BLaER1 (cell line): ENCODE results near the gene MZB1.
A peak's percentile ranks its signal among the peaks of the same experiment; 100 is the strongest.
"Not testable (repeated sequence)": the region's sequence is repeated elsewhere in the genome, so short reads cannot be mapped to it uniquely, and the experiment has no call there.

Experiments used
- H3K27ac ChIP-seq: shearing (Covaris generic); formaldehyde crosslinking; 2 replicates; pipeline ENCODE4 v1.8.1; 2022
- H3K27me3 ChIP-seq: shearing (Covaris generic); formaldehyde crosslinking; 2 replicates; pipeline ENCODE4 v1.8.1; 2022
- H3K36me3 ChIP-seq: shearing (Covaris generic); formaldehyde crosslinking; 2 replicates; pipeline ENCODE4 v1.8.1; 2022
- H3K4me1 ChIP-seq: shearing (Covaris generic); formaldehyde crosslinking; 2 replicates; pipeline ENCODE4 v1.8.1; 2022
- H3K4me2 ChIP-seq: shearing (Covaris generic); formaldehyde crosslinking; 2 replicates; pipeline ENCODE4 v1.8.1; 2022
- H3K4me3 ChIP-seq: shearing (Covaris generic); formaldehyde crosslinking; 2 replicates; pipeline ENCODE4 v1.8.1; 2022
- H3K9ac ChIP-seq: shearing (Covaris generic); formaldehyde crosslinking; 2 replicates; pipeline ENCODE4 v1.8.1; 2022
- H3K9me3 ChIP-seq: shearing (Covaris generic); formaldehyde crosslinking; 2 replicates; pipeline ENCODE4 v1.8.1; 2022
- H4K20me1 ChIP-seq: shearing (Covaris generic); formaldehyde crosslinking; 2 replicates; pipeline ENCODE4 v1.8.1; 2022
- Cebpa-rat ChIP-seq: shearing (Covaris generic); IDR thresholded peaks from 2 replicates; pipeline ENCODE4 v1.8.1; 2022

The MZB1 gene

DNA sequence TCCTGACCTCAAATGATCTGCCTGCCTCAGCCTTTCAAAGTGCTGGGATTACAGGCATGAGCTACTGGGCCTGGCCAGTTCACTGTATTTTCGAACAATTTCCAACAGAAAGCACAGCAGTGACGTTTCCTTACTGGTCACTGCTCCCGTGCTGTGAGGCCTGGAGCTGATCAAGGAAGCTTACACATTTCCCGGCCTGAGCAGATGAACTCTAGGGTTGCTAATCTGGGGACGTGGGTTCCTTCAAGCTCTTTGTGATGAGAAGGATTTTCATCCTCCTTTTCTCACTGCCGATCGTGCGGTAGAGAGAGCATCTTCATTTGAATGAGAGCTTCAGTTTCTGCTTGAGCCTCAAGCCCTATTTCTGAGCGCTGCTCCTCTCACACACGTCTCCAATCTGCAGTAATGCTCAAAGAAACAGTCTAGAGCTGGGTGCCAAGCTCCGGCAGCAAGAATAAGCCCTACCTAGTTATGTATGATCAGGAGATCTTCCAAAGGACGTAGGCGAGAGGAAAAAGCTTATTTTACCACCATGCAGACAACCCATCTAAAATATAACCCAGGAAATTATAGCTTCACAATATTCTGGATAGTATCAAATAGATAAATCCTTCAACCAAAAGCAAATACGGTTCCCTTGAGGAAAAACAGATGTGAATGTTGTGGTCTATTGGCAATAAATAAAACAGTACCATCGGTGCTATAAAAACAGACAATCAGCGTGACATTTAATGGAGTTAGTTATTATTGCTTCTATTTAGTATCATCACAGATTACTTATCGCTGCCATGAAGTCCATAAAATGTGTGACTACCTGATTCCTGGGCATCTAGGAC, 21.5 kb upstream of the MZB1 start:
- Histone ChIP-seq H3K9ac (no peak overlapping the region; the same call in 1 of the 2 replicates), H4K20me1 (no peaks in the 10 kb centered on the region), H3K36me3 (0 out of 2 replicates have a peak, but pooled peaks cover 13% of the 10 kb centered on the region), H3K4me1 (peaks cover 73% of the 10 kb centered on the region), H3K9me3 (no peaks in the 10 kb centered on the region), H3K27ac (no peak overlapping the region), H3K4me2 (no peak overlapping the region), H3K27me3 (no peaks in the 10 kb centered on the region), H3K4me3 (no peak overlapping the region)
- no peak for TF ChIP-seq Cebpa-rat

DNA sequence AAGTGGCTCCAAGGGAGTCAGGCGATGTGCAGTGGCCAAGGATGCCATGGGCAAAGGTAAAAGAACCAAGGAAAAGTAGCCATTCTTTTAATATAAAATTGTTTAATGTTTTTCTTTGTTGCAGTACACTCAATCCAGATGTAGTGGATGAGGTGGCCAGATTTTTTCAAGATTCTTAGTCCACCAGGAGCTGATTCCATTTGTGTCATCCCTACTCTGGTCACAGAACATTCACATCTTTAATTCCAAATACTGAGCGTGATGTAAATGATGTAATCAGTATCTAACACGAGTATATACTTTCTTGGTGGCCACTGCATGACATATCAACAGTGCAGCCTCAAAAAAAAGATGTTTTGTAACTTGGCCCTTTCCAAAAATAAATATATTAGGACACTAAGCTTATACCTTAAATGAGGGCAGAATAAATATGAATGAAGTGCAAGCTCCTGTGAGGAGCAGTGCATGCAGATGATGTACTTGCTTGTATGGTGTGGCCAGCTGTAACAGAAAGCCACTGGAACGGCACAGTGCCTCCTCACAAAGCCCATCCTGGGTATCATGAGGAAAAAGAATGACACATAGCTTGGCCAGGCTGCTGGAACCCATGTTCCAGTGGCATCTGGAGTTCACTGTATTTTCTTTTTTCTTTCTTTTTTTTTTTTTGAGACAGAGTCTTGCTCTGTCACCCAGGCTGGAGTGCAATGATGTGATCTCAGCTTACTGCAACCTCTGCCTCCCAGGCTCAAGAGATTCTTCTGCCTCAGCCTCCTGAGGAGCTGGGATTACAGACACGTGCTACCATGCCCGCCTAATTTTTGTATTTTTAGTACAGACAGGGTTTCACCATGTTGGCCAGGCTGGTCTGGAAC, 20.6 kb upstream of the MZB1 start:
- H3K9me3 ChIP-seq = no peaks in the 10 kb centered on the region
- H3K27me3 ChIP-seq = no peaks in the 10 kb centered on the region
- 0 out of 2 replicates have a peak, but pooled peaks cover 13% of the 10 kb centered on the region for H3K36me3 ChIP-seq
- no peak overlapping the region for H3K9ac ChIP-seq
- H3K4me3 ChIP-seq = no peak overlapping the region
- H3K4me2 ChIP-seq = no peak overlapping the region
- H3K4me1 ChIP-seq = peaks cover 73% of the 10 kb centered on the region
- H4K20me1 ChIP-seq = no peaks in the 10 kb centered on the region
- no peak for TF ChIP-seq Cebpa-rat
- H3K27ac ChIP-seq = no peak overlapping the region

DNA sequence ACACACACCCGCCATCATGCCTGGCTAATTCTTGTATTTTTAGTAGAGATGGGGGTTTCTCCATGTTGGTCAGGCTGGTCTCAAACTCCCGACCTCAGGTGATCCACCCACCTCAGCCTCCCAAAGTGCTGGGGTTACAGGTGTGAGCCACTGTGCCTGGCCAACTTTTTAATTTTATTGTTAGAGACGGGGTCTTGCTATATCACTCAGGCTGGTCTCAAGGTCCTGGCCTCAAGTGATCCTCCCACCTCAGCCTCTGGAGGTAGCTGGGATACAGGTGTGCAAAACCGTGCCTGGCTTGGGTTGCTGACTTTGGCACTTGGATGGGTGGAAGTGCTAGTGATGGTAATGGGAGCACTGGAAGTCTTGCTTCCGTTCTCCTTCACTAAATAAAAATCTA, 19.4 kb upstream of the MZB1 start:
- H3K9ac ChIP-seq, H4K20me1 ChIP-seq, H3K4me2 ChIP-seq, H3K4me3 ChIP-seq, H3K27ac ChIP-seq, H3K27me3 ChIP-seq, H3K9me3 ChIP-seq: not testable (repeated sequence)
- peaks cover 73% of the 10 kb centered on the region for H3K4me1 ChIP-seq
- 0 out of 2 replicates have a peak, but pooled peaks cover 13% of the 10 kb centered on the region for H3K36me3 ChIP-seq

DNA sequence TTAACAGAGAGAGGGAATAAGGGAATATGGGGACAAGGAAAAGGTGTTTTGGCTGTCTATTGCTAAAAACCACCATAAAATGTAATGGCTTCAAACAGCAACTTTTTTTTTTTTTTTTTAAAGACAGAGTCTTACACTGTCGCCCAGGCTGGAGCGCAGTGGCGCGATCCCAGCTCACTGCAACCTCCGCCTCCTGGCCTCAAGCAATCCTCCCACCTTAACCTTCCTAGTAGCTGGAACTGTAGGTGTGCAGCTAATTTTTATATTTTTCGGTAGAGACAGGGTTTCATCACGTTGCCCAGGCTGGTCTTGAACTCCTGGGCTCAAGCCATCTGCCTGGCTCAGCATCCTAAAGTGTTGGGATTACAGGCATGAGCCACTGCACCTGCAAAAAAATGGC, 18.5 kb upstream of the MZB1 start:
- H3K9ac ChIP-seq = no peak overlapping the region
- no peaks in the 10 kb centered on the region for H3K27me3 ChIP-seq
- TF ChIP-seq Cebpa-rat = no peak
- no peak overlapping the region for H3K4me3 ChIP-seq
- no peaks in the 10 kb centered on the region for H4K20me1 ChIP-seq
- peaks cover 68% of the 10 kb centered on the region for H3K4me1 ChIP-seq
- H3K4me2 ChIP-seq = peak overlapping the region; percentile 47; the same call in 1 of the 2 replicates
- 0 out of 2 replicates have a peak, but pooled peaks cover 6% of the 10 kb centered on the region for H3K36me3 ChIP-seq
- no peaks in the 10 kb centered on the region for H3K9me3 ChIP-seq
- no peak overlapping the region for H3K27ac ChIP-seq

GRCh38 chr5:139407517-139407916, 17.8 kb upstream of the MZB1 start:
- H3K9ac ChIP-seq = no peak overlapping the region
- no peak overlapping the region for H3K4me3 ChIP-seq
- H3K27me3 ChIP-seq = no peaks in the 10 kb centered on the region
- H4K20me1 ChIP-seq = no peaks in the 10 kb centered on the region
- no peaks in the 10 kb centered on the region for H3K9me3 ChIP-seq
- peak overlapping the region; percentile 47 for H3K4me2 ChIP-seq
- H3K4me1 ChIP-seq = peaks cover 74% of the 10 kb centered on the region
- no peak for TF ChIP-seq Cebpa-rat
- H3K27ac ChIP-seq = no peak overlapping the region
- H3K36me3 ChIP-seq = 0 out of 2 replicates have a peak, but pooled peaks cover 1% of the 10 kb centered on the region

GRCh38 chr5:139406963-139407362, 17.2 kb upstream of the MZB1 start:
- H3K36me3 ChIP-seq = no peaks in the 10 kb centered on the region
- TF ChIP-seq Cebpa-rat = no peak
- no peaks in the 10 kb centered on the region for H3K9me3 ChIP-seq
- no peak overlapping the region for H3K9ac ChIP-seq
- no peaks in the 10 kb centered on the region for H3K27me3 ChIP-seq
- H3K4me2 ChIP-seq = no peak overlapping the region; the same call in 1 of the 2 replicates
- H3K4me3 ChIP-seq = no peak overlapping the region
- no peaks in the 10 kb centered on the region for H4K20me1 ChIP-seq
- H3K27ac ChIP-seq = no peak overlapping the region
- peaks cover 76% of the 10 kb centered on the region for H3K4me1 ChIP-seq

GRCh38 chr5:139404484-139404840, 14.7 kb upstream of the MZB1 start:
- H3K27ac ChIP-seq = peak overlapping the region; percentile 81
- H3K4me3 ChIP-seq = peak overlapping the region; percentile 64
- no peaks in the 10 kb centered on the region for H4K20me1 ChIP-seq
- peaks cover 69% of the 10 kb centered on the region for H3K4me1 ChIP-seq
- H3K4me2 ChIP-seq = peak overlapping the region; percentile 89
- TF ChIP-seq Cebpa-rat = no peak
- H3K27me3 ChIP-seq = no peaks in the 10 kb centered on the region
- peaks cover 7% of the 10 kb centered on the region; the same call in 1 of the 2 replicates for H3K36me3 ChIP-seq
- peak overlapping the region; percentile 75 for H3K9ac ChIP-seq
- H3K9me3 ChIP-seq = no peaks in the 10 kb centered on the region

- Histone ChIP-seq H3K4me3 (peak within 1 kb of the TSS; percentile 64), H3K36me3 (peaks cover 7% of the 10 kb centered on the region; the same call in 1 of the 2 replicates)
These were observed 14.2 kb upstream of the MZB1 start, which contains the start of gene SPATA24 for GRCh38 chr5:139403787-139404483. Gene SPATA24, minus strand, starts transcription at chr5:139404089. Its CDS starts 29 bp downstream, at chr5:139404060.

DNA sequence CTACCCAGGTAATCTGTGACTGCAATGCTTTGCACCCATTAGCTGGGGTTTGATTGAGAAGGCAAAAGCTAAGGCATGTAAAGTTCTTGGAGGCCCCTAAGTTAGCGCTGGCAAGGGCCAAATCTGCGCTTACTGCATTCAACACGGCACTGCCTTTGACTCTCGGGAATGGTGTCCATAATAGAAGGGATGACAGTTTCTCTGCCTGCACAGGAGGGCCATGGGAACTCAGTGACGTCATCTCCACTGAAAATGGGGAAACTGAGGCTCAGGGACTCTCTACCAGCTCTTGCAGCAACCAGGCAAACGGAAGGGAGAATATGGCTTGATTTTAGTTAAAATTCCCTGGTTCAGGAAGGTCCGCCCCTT, 13.7 kb upstream of the MZB1 start:
- Histone ChIP-seq H3K4me2 (peak overlapping the region; percentile 89), H3K27ac (peak overlapping the region; percentile 81), H3K9me3 (no peaks in the 10 kb centered on the region), H3K27me3 (no peaks in the 10 kb centered on the region), H3K36me3 (peaks cover 7% of the 10 kb centered on the region; the same call in 1 of the 2 replicates), H3K4me3 (peak overlapping the region; percentile 64), H3K9ac (peak overlapping the region; percentile 75), H4K20me1 (no peaks in the 10 kb centered on the region), H3K4me1 (peaks cover 69% of the 10 kb centered on the region)
- no peak for TF ChIP-seq Cebpa-rat

More at GRCh38 chr5:139403787-139404483, 14.2 kb upstream of the MZB1 start, which contains the start of gene SPATA24:
- H3K27ac ChIP-seq = peak within 1 kb of the TSS; percentile 81
- H3K4me2 ChIP-seq = peak within 1 kb of the TSS; percentile 89
- peak within 1 kb of the TSS; percentile 75 for H3K9ac ChIP-seq
- H3K27me3 ChIP-seq = no peaks in the 10 kb centered on the region
- H4K20me1 ChIP-seq = no peaks in the 10 kb centered on the region
- no peak for TF ChIP-seq Cebpa-rat
- peaks cover 71% of the 10 kb centered on the region for H3K4me1 ChIP-seq
- H3K9me3 ChIP-seq = no peaks in the 10 kb centered on the region
